ENCODE data around the gene HNRNPDL.
"Not testable (repeated sequence)": the region's sequence is repeated elsewhere in the genome, so short reads cannot be mapped to it uniquely, and the experiment has no call there.

The HNRNPDL gene

GRCh38 chr4:82430193-82430963 lies at the start of gene HNRNPDL, which contains the start of gene ENOPH1:
Gene HNRNPDL (minus strand): TSS chr4:82430462. CDS start chr4:82429690, 772 bp downstream.
Gene ENOPH1 (plus strand): TSS chr4:82430590. CDS start chr4:82430830, 240 bp downstream.
- DNase-seq (ENCODE audit: low read depth in 3 of 3), result peak; percentile 99

GRCh38 chr4:82479562-82479961 lies 49.3 kb upstream of the HNRNPDL start:
- no peak for DNase-seq (ENCODE audit: low read depth in 3 of 3)

GRCh38 chr4:82477469-82477868 lies 47.2 kb upstream of the HNRNPDL start:
- DNase-seq (ENCODE audit: low read depth in 3 of 3), result not testable (repeated sequence)

- not testable (repeated sequence) for DNase-seq (ENCODE audit: low read depth in 3 of 3)
Measured at GRCh38 chr4:82475931-82476330, 45.7 kb upstream of the HNRNPDL start.

GRCh38 chr4:82473621-82474164 lies 43.4 kb upstream of the HNRNPDL start:
- DNase-seq (ENCODE audit: low read depth in 3 of 3), result no peak

- not testable (repeated sequence) for DNase-seq (ENCODE audit: low read depth in 3 of 3)
Measured at GRCh38 chr4:82473080-82473479, 42.8 kb upstream of the HNRNPDL start.

GRCh38 chr4:82469791-82470345 lies 39.6 kb upstream of the HNRNPDL start:
- no peak for DNase-seq (ENCODE audit: low read depth in 3 of 3)

- DNase-seq (ENCODE audit: low read depth in 3 of 3), result no peak
Measured at GRCh38 chr4:82467471-82467870, 37.2 kb upstream of the HNRNPDL start.

- DNase-seq (ENCODE audit: low read depth in 3 of 3), result no peak
Measured at GRCh38 chr4:82463221-82463620, 33.0 kb upstream of the HNRNPDL start.

GRCh38 chr4:82462415-82462831 lies 32.2 kb upstream of the HNRNPDL start:
- DNase-seq (ENCODE audit: low read depth in 3 of 3), result peak; percentile 70 to 83 (median 81)

GRCh38 chr4:82461710-82462109 lies 31.4 kb upstream of the HNRNPDL start:
- no peak for DNase-seq (ENCODE audit: low read depth in 3 of 3)

GRCh38 chr4:82458729-82459128 lies 28.5 kb upstream of the HNRNPDL start:
- DNase-seq (ENCODE audit: low read depth in 3 of 3), result no peak

- DNase-seq (ENCODE audit: low read depth in 3 of 3), result no peak
Measured at GRCh38 chr4:82457266-82457665, 27.0 kb upstream of the HNRNPDL start.

- DNase-seq (ENCODE audit: low read depth in 3 of 3), result no peak
Measured at GRCh38 chr4:82452026-82452425, 21.8 kb upstream of the HNRNPDL start.

GRCh38 chr4:82450966-82451755 lies 20.9 kb upstream of the HNRNPDL start:
- DNase-seq (ENCODE audit: low read depth in 3 of 3), result no peak

GRCh38 chr4:82447886-82448285 lies 17.6 kb upstream of the HNRNPDL start:
- no peak for DNase-seq (ENCODE audit: low read depth in 3 of 3)

GRCh38 chr4:82439088-82439487 lies 8.8 kb upstream of the HNRNPDL start:
- DNase-seq (ENCODE audit: low read depth in 3 of 3), result no peak

- DNase-seq (ENCODE audit: low read depth in 3 of 3), result no peak
Measured at GRCh38 chr4:82437285-82438005, 7.2 kb upstream of the HNRNPDL start.

GRCh38 chr4:82436780-82437179 lies 6.5 kb upstream of the HNRNPDL start:
- no peak for DNase-seq (ENCODE audit: low read depth in 3 of 3)

- DNase-seq (ENCODE audit: low read depth in 3 of 3), result no peak
Measured at GRCh38 chr4:82436130-82436529, 5.9 kb upstream of the HNRNPDL start.

GRCh38 chr4:82434949-82435348 lies 4.7 kb upstream of the HNRNPDL start:
- no peak for DNase-seq (ENCODE audit: low read depth in 3 of 3)

GRCh38 chr4:82433791-82434190 lies 3.5 kb upstream of the HNRNPDL start:
- DNase-seq (ENCODE audit: low read depth in 3 of 3), result no peak

All from stimulated activated CD4-positive, alpha-beta T cell treated with anti-CD3 and anti-CD28 coated beads, TNF-alpha, amount 100 ng/mL, for 24 hours (primary cell).